ENCODE data around the gene ANKRD39.

Gene ANKRD39

DNA sequence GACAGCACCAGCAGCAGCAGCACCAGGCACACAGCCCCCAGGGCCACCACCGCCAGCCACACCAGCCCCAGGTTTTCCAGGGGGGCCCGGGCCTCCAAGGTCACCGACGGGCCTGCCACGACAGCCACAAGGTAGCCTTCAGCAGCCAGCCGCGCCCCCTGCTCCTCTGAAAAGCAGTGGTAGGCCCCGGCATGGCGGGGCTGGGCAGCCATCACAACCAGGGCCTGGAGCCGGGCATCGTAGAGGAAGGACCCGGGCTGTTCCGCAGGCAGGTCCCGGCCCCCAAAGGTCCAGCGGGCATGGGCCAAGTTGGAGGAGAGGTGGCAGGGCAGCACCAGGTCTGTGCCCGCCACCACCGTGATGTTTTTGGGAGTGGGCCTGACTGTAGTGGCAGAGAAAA is 3.3 kb upstream of the ANKRD39 start:
- H3K36me3 Mint-ChIP-seq: peaks cover 32% of the 10 kb centered on the region
- CTCF ChIA-PET: interaction anchor here (1.9 kb wide), 1 partner anchor 90 kb away, joined by 9 read pairs; no protein-coding TSS in a partner anchor
- no peak overlapping the region for H3K4me3 Mint-ChIP-seq
- no peak overlapping the region for H3K27ac Mint-ChIP-seq
- peaks cover 48% of the 10 kb centered on the region for H3K4me1 Mint-ChIP-seq
- no peaks in the 10 kb centered on the region for H3K27me3 Mint-ChIP-seq
- no peak for DNase-seq
- H3K9me3 Mint-ChIP-seq: no peaks in the 10 kb centered on the region

DNA sequence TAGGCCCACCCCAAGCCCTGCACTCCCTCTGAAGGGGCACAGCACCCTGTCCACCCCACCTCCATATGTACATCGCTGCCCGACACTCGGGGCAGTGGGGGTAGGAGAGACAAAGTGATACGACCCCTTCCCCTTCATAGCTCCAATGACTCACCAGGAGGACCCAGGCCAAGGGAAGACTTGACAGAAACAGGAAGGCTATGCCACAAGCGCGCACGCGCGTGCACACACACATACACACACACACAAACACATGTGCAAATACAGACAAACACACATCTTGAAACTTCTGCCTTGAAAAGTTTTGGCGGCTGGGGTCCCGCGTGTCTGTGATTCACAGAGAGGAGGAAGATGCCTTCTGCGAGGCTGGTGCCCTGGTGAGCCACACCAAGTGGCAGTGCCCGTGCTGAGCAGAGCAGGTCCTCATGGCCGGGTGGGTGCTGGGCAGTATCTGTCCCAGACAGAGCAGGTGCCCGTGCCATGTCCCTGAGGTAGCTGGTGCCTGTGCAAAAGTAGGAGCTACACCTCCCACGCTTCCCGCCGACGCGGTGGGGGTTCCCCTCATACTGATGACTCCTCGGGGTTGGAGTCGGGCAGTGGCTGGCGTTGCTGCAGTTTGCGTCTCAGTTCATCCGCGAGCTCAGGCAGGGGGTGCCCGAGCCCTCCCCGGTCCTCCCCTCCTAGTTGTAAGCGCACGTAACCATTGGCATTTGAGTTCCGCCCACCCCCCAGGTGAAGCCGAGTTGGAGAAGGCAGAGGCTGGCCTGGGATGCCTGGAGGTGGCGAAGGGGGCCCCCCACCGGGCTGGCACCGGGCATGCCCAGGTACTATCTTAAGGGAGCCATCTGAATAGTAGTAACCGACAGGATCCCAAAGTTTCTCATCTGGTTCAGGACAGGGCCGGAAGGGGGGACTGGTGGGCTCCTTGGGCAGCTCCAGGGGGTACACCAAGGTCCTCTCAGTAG is 2.5 kb upstream of the ANKRD39 start:
- H3K27ac Mint-ChIP-seq: peak overlapping the region; percentile 6
- H3K4me1 Mint-ChIP-seq: peaks cover 47% of the 10 kb centered on the region
- H3K4me3 Mint-ChIP-seq: no peak overlapping the region
- no peaks in the 10 kb centered on the region for H3K9me3 Mint-ChIP-seq
- peaks cover 26% of the 10 kb centered on the region for H3K36me3 Mint-ChIP-seq
- CTCF ChIA-PET: interaction anchor here (1.9 to 4.7 kb wide), 2 partner anchors 90 to 93 kb away, joined by 9 to 158 read pairs; no protein-coding TSS in a partner anchor
- DNase-seq: no peak
- H3K27me3 Mint-ChIP-seq: no peaks in the 10 kb centered on the region

- no peak for DNase-seq
- Mint-ChIP-seq H3K9me3 (no peaks in the 10 kb centered on the region), H3K36me3 (peaks cover 29% of the 10 kb centered on the region), H3K27ac (peak overlapping the region; percentile 38), H3K4me1 (peaks cover 51% of the 10 kb centered on the region), H3K4me3 (peak overlapping the region; percentile 23), H3K27me3 (no peaks in the 10 kb centered on the region)
- CTCF ChIA-PET: interaction anchor here (4.7 kb wide), 1 partner anchor 94 kb away, joined by 158 read pairs; no protein-coding TSS in a partner anchor
Observed at GRCh38 chr2:96859681-96860064, 1.9 kb upstream of the ANKRD39 start.

GRCh38 chr2:96859099-96859649 is 1.4 kb upstream of the ANKRD39 start:
- no peaks in the 10 kb centered on the region for H3K9me3 Mint-ChIP-seq
- H3K27ac Mint-ChIP-seq: peak overlapping the region; percentile 45
- no peaks in the 10 kb centered on the region for H3K27me3 Mint-ChIP-seq
- peaks cover 33% of the 10 kb centered on the region for H3K36me3 Mint-ChIP-seq
- CTCF ChIA-PET: interaction anchor here (1.4 to 4.7 kb wide), 8 partner anchors 9 to 254 kb away, joined by 3 to 158 read pairs (median 22); partner anchors contain the start of genes ANKRD23, ANKRD36 and SEMA4C
- H3K4me3 Mint-ChIP-seq: peak overlapping the region; percentile 90
- peaks cover 55% of the 10 kb centered on the region for H3K4me1 Mint-ChIP-seq
- no peak for DNase-seq

DNA sequence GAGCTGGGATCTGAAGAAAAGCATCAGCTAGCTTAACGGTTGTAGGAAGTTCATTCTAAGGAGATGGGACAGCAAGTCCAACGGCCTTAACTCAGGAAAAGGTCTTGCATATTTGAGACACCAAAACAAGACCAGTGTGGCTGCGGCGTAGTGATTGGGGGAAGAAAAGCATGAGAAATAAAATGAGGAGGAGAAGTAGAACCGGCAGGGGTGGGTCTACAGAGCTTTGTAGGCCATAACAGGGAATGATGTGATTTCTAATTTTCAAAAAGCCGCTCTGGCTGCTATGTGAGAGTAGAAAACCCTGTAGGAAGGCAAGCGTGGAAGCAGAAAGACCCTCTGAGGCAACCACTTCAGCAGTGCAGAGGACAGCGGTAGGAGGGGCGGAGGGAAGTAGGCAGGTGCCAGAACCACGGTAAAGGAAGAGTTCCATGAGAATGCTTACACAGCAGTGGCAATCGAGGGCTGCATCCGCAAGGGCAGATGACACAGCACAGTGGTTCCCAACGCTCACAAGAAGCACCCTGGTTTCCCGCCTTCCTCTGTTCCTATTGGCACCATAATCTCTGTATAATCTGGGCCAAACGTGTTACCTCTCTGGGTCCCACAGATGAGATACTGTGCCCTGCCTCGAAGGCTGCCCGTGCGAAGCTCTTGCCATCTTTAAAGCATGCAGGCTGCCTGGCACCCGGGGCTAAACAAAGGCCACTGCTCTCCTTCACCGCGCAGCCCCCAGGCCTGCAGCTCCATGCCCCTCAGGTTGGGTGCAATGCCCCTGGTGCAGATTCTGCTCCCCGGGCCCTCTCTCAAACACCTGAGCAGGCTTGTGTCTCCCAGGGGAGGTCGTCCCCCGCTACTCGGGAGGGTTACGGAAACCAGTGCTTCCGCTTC is 795 bp downstream of the ANKRD39 start:
- Mint-ChIP-seq H3K27ac (peak overlapping the region; percentile 88), H3K27me3 (no peaks in the 10 kb centered on the region), H3K36me3 (peaks cover 38% of the 10 kb centered on the region), H3K4me3 (peak overlapping the region; percentile 90), H3K4me1 (peaks cover 49% of the 10 kb centered on the region), H3K9me3 (no peaks in the 10 kb centered on the region)
- DNase-seq: peak; percentile 61
- CTCF ChIA-PET: interaction anchor here (0.5 to 4.7 kb wide), 33 partner anchors 11 to 256 kb away, joined by 3 to 158 read pairs (median 5); partner anchors contain the start of genes ANKRD23, ANKRD36 and SEMA4C

DNA sequence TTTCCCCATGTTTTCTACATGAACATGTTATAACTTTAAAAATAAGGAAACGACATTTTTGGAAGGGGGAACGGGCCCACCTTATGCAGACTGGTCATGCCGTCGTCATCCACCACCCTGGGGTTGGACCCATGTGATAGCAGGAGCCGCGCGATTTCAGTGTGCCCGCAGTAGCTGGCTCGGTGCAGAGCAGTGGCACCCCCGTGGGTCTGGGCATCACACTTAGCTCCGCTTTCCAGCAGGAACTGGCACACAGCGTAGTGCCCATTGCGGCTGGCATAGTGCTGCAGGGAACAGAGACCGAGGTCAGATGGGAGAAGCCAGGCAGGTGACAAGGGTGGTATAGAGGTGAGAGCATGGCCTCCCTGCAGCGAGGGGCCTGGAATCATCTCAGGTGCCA is 4.5 kb downstream of the ANKRD39 start:
- CTCF ChIA-PET: no interaction called here
- Mint-ChIP-seq H3K36me3 (peaks cover 33% of the 10 kb centered on the region), H3K4me1 (peaks cover 25% of the 10 kb centered on the region), H3K27me3 (no peaks in the 10 kb centered on the region), H3K27ac (no peak overlapping the region), H3K4me3 (no peak overlapping the region), H3K9me3 (no peaks in the 10 kb centered on the region)
- DNase-seq: no peak

- no peaks in the 10 kb centered on the region for H3K27me3 Mint-ChIP-seq
- peaks cover 25% of the 10 kb centered on the region for H3K4me1 Mint-ChIP-seq
- peaks cover 40% of the 10 kb centered on the region for H3K36me3 Mint-ChIP-seq
- H3K27ac Mint-ChIP-seq: no peak overlapping the region
- H3K4me3 Mint-ChIP-seq: no peak overlapping the region
- CTCF ChIA-PET: no interaction called here
- H3K9me3 Mint-ChIP-seq: no peaks in the 10 kb centered on the region
- DNase-seq: no peak
Observed at GRCh38 chr2:96852667-96853066, 5.1 kb downstream of the ANKRD39 start.

DNA sequence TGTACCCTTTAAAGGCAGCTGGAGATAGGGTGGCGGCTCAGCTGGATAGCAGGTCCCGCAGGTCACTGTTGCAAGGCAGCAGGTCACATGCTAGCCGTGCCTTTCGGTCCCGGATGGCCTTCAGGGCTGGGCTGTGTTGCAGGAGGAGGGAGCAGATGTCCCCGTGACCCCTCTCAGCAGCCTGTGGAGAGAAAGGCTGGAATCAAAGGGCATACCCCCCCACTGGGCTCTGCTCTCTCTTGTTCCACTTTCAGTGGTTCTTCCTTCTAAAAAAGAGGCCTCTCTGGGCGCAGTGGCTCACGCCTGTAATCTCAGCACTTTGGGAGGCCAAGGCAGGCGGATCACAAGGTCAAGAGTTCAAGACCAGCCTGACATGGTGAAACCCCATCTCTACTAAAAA is 9.6 kb downstream of the ANKRD39 start:
- CTCF ChIA-PET: no interaction called here
- no peak for DNase-seq
- Mint-ChIP-seq H3K36me3 (peaks cover 43% of the 10 kb centered on the region), H3K27ac (no peak overlapping the region), H3K4me1 (peaks cover 3% of the 10 kb centered on the region), H3K9me3 (no peaks in the 10 kb centered on the region), H3K27me3 (no peaks in the 10 kb centered on the region), H3K4me3 (no peak overlapping the region)

DNA sequence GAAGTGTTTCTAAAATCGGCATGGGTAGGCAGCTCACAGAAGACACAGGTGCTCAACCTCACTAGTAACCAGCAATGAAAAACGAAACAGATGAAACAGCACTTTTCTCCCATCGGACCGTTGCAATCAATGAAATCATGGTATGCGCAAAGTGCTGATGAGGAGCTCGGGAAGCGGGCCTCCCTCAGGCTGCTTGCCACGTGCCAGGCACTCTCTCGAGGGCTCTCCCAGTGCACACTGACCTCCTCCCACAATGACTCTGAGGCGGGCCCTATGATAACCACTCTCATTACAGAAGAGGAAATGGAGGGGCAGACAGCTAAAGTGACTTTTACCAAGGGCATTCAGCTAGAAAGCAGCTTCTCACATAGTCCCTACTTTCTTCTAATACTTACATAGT is 10.2 kb downstream of the ANKRD39 start:
- H3K36me3 Mint-ChIP-seq: peaks cover 38% of the 10 kb centered on the region

GRCh38 chr2:96846825-96847224 is 11.0 kb downstream of the ANKRD39 start:
- Mint-ChIP-seq H3K4me3 (no peak overlapping the region), H3K9me3 (no peaks in the 10 kb centered on the region), H3K27me3 (no peaks in the 10 kb centered on the region), H3K4me1 (peaks cover 5% of the 10 kb centered on the region), H3K36me3 (peaks cover 37% of the 10 kb centered on the region), H3K27ac (no peak overlapping the region)
- DNase-seq: no peak
- CTCF ChIA-PET: interaction anchor here (1.5 kb wide), 1 partner anchor 12 kb away, joined by 3 read pairs; no protein-coding TSS in a partner anchor

More for the DNA sequence above, 10.2 kb downstream of the ANKRD39 start:
- no peak for DNase-seq
- Mint-ChIP-seq H3K9me3 (no peaks in the 10 kb centered on the region), H3K27me3 (no peaks in the 10 kb centered on the region), H3K27ac (no peak overlapping the region), H3K4me1 (peaks cover 5% of the 10 kb centered on the region), H3K4me3 (no peak overlapping the region)
- CTCF ChIA-PET: interaction anchor here (0.6 to 1.5 kb wide), 2 partner anchors 11 to 114 kb away, joined by 3 read pairs; no protein-coding TSS in a partner anchor

DNA sequence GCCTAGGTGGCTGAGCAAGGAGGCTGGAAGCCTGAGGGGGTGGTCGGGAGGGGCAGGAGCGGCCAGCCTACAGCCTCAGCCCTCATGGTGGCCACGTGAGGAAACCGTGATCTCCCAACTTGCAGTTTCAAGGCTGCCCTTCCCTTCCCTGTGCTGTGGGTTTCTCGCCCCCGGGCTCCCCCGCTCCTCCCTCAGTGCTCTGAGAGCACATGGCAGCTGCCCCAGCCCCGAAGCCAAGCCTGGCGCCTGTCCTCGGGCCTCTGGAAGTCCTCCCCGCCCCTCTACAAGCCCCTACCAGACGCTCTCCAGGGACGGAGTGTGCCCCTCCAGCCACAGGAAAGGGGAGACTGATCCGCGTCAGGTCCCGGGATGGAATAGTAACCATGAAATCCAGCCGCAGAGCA is 13.4 kb downstream of the ANKRD39 start:
- CTCF ChIA-PET: interaction anchor here (3.6 kb wide), 1 partner anchor 14 kb away, joined by 15 read pairs; the partner anchor contains the start of gene ANKRD39
- no peak for DNase-seq
- Mint-ChIP-seq H3K9me3 (no peaks in the 10 kb centered on the region), H3K27ac (no peak overlapping the region), H3K4me3 (no peak overlapping the region), H3K36me3 (peaks cover 40% of the 10 kb centered on the region), H3K27me3 (no peaks in the 10 kb centered on the region), H3K4me1 (peaks cover 20% of the 10 kb centered on the region)

DNA sequence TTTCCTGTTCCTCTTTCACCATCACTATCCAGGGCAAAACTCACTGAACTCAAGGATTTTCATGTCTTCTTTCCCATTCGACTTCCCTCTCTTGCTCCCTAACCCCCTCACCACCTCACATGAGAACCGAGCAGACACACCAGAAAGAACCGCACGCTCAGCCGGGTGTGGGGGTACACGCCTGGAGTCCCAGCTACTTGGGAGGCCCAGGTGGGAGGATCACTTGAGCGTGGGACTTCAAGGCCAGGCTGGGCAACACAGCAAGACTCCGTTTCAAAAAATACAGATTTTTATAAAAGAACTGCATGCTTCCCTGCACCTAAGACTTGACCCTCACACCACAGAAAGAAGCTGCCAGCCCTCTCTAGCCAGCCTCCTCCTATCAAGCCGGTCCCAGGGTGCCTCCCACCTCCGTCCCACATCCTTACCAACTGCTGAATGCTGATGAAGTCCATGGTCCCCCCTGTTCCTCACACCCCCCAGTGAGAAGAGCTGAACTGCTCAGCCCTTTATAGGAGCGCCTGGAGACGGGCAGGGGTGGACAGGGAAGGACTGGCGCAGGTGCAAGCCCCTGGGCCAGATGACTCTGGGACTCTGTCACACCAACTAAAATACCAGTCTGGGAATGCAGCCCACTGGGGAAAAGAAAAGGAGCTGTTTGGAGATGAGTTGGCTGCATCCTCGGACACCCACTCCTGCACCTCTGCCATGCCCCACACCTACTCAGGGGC is 14.1 kb downstream of the ANKRD39 start, which contains the start of gene ANKRD23:
TSS of gene ANKRD23 (minus strand) at position 484 of the 731 bp plus-strand sequence. CDS start at position 455, 29 bp downstream.
- Mint-ChIP-seq H3K36me3 (peaks cover 43% of the 10 kb centered on the region), H3K4me3 (no peak within 1 kb of the TSS), H3K4me1 (peaks cover 26% of the 10 kb centered on the region), H3K9me3 (no peaks in the 10 kb centered on the region), H3K27me3 (no peaks in the 10 kb centered on the region), H3K27ac (no peak within 1 kb of the TSS)
- CTCF ChIA-PET: interaction anchor here (3.6 kb wide), 1 partner anchor 14 kb away, joined by 15 read pairs; the partner anchor contains the start of gene ANKRD39
- DNase-seq: no peak

DNA sequence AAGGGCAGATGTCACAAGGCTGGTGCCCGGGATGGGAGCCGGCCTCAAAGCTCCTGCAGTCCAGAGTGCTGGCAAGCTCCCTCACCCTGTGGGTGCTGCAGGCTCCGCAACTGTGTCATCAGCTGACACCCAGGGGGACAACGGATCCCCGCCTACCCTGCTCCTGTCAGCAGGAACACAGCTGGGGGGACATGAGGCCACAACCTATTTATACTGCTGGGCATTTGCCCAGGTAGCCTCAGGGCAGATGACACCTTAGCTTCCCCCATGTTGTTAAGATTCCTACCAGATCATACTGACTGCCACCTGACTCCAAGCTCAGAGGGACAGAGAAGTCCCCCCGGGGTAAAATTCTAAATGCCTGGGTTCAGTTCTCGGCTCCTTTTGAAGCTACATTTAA is 15.2 kb downstream of the ANKRD39 start:
- CTCF ChIA-PET: interaction anchor here (3.6 kb wide), 1 partner anchor 15 kb away, joined by 15 read pairs; the partner anchor contains the start of gene ANKRD39

More for the DNA sequence above, 15.2 kb downstream of the ANKRD39 start:
- Mint-ChIP-seq H3K27me3 (no peaks in the 10 kb centered on the region), H3K4me3 (no peak overlapping the region), H3K36me3 (peaks cover 35% of the 10 kb centered on the region), H3K27ac (no peak overlapping the region), H3K9me3 (no peaks in the 10 kb centered on the region), H3K4me1 (peaks cover 29% of the 10 kb centered on the region)
- no peak for DNase-seq
